Muscle layer of duodenum (tissue), 2 donors: Measurements from ENCODE around the gene MBL2.

Experiments
- H3K27ac ChIP-seq: one replicate; pipeline ENCODE4 v1.7.0; 2013; ENCODE audit warnings: mild to moderate bottlenecking, low read length
- H3K27me3 ChIP-seq: one replicate; pipeline ENCODE4 v1.7.0; 2013; ENCODE audit warnings: low read depth, mild to moderate bottlenecking, control low read depth, low read length
- H3K36me3 ChIP-seq, 2 donors: one replicate each; pipeline ENCODE4 v1.7.0; 2013; ENCODE audit warnings: low read length in 2 of 2, control low read depth in 1 of 2, mild to moderate bottlenecking in 1 of 2; ENCODE audit not compliant: insufficient read depth in 2 of 2, control insufficient read depth in 1 of 2
- H3K4me1 ChIP-seq, 2 donors: one replicate each; pipeline ENCODE4 v1.7.0; 2013; ENCODE audit warnings: low read length in 2 of 2, mild to moderate bottlenecking in 2 of 2, control low read depth in 1 of 2, moderate library complexity in 1 of 2; ENCODE audit not compliant: insufficient read depth in 2 of 2, control insufficient read depth in 1 of 2
- H3K4me3 ChIP-seq, 2 donors: one replicate each; pipeline ENCODE4 v1.7.0; 2013; ENCODE audit warnings: low read length in 2 of 2, low read depth in 1 of 2, mild to moderate bottlenecking in 1 of 2
- H3K9me3 ChIP-seq, 2 donors: one replicate each; pipeline ENCODE4 v1.7.0; 2013; ENCODE audit warnings: low read length in 2 of 2, control low read depth in 1 of 2, mild to moderate bottlenecking in 1 of 2; ENCODE audit not compliant: control insufficient read depth in 1 of 2
- donor health status: healthy.

MBL2 gene

DNA sequence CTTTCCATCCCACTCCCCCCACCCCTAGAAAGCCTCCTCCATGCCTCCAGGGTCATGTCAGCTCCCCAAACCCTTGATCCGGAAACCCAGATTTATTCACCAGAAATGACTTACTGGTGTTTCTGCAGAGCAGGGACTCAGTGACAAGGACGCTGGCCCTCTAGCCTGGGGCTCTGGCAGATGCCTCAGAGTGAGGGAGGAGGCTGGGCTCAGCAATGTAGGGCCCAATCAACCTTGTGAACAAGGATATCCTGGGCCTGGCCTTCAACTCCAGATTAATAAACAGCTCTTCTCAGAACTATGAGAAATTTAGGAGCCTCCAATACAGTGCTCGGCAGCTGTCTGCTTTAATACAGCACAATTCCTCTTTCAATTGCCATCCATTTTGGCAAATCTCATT lies at the start of gene MBL2:
Gene MBL2, minus strand, starts transcription at position 162 of the 400 bp plus-strand sequence. CDS start 1,149 bp downstream, outside the sequence.
- no peaks in the 10 kb centered on the region for H3K36me3 ChIP-seq
- H3K27ac ChIP-seq = no peak within 1 kb of the TSS
- H3K27me3 ChIP-seq = no peaks in the 10 kb centered on the region
- H3K4me3 ChIP-seq = no peak within 1 kb of the TSS
- no peaks in the 10 kb centered on the region for H3K4me1 ChIP-seq
- no peaks in the 10 kb centered on the region for H3K9me3 ChIP-seq

DNA sequence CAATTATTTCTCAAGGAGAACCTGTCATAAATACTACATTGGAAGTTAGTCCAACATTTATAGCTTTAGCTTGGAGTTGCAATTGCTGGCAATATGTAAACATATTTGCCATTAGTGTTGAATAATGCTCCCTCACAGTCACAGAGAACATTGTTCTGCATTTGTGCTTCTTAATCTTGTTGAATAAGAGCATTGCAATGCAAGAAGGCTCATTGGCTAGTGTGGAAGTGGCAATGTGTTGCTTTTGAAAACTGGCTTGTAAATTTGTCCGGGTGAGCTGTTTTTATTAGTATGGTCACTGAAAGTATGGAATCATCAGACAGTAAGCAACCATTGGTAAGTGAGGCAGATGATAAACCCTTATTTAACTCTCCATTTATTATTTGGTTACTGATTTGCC lies 47.7 kb upstream of the MBL2 start:
- Histone ChIP-seq H3K27me3 (no peaks in the 10 kb centered on the region), H3K4me1 (no peaks in the 10 kb centered on the region), H3K36me3 (no peaks in the 10 kb centered on the region), H3K4me3 (no peak overlapping the region), H3K27ac (no peak overlapping the region), H3K9me3 (no peaks in the 10 kb centered on the region)

DNA sequence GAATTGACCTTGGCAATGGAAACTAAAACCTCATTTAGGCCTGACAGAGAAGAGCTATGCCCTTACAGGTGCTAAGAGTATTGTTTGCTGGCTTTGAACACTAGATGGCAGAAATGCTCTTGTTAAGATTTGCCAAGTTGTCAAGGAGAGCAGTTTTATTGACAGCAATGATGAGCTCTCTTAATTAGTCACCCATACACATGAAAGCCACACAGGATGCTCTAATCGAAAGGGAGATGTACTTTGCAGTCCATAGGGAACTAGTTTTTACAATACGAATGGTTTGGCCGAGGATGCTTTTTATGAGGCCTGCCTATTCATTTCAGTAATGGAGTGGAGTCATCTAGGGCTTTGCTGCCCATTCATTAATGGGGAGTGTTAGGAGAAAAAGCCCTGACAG lies 45.4 kb upstream of the MBL2 start:
- no peaks in the 10 kb centered on the region for H3K27me3 ChIP-seq
- no peak overlapping the region for H3K4me3 ChIP-seq
- H3K27ac ChIP-seq = no peak overlapping the region
- H3K4me1 ChIP-seq = no peaks in the 10 kb centered on the region
- no peaks in the 10 kb centered on the region for H3K9me3 ChIP-seq
- H3K36me3 ChIP-seq = no peaks in the 10 kb centered on the region

DNA sequence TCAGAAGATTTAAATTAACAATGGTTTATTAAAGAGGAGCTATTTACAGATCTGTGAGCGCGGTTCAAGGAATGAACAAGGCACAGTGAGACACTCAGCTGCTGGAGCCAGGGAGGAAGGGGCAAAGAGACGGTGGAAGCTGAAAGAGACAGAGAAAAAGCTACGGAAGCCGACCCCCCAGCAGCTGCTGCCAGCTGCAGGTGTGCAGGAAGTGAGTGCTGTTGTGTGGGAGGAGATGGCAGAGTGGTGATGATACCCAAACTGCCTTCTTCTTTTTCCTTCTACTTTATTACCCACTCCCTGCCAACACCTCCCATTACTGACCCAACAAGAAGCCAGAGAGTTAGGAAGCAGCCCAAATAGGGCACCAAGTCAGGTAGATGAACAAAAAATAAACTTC lies 41.9 kb upstream of the MBL2 start:
- no peak overlapping the region for H3K4me3 ChIP-seq
- H3K4me1 ChIP-seq = no peaks in the 10 kb centered on the region
- H3K27me3 ChIP-seq = no peaks in the 10 kb centered on the region
- no peak overlapping the region for H3K27ac ChIP-seq
- no peaks in the 10 kb centered on the region for H3K9me3 ChIP-seq
- H3K36me3 ChIP-seq = no peaks in the 10 kb centered on the region

DNA sequence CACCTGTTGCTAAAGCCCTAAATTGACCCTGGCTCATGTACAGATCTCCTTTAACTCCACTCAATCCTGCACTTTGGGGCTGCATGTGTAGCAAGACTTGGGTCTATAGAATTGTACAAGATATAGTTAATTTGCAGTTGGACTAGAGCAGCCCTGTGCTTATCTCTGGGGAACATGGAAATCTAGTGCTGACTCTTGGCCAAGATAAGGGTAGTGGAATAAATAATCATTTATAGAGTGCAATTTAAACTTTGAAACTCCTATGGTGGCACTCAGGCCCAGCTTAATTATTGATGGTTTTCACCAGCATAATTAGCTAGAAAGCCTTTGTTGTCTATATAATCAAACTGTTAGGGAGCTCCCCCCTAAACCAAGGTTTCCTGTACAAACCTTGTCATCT lies 39.2 kb upstream of the MBL2 start:
- Histone ChIP-seq H3K27ac (no peak overlapping the region), H3K4me1 (no peaks in the 10 kb centered on the region), H3K36me3 (no peaks in the 10 kb centered on the region), H3K27me3 (no peaks in the 10 kb centered on the region), H3K9me3 (no peaks in the 10 kb centered on the region), H3K4me3 (no peak overlapping the region)

DNA sequence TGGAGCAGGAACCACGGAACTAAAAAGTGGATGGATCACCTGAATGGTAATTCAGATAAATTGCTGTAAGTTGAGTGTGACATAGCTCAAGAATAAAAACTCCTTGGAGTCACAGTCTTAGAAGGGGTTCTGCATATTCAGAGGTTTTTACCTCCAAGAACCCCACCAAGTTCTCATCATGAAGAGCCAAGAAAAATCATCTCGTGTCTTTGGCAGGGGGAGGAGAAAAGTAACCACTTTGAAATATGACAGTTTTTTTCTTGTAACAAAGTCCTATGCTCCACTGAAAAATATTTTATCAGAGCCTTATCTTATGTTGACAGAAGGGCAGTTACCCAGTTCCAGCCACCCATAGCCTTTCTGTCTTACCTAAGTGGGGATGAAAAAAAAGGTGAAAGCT lies 38.2 kb upstream of the MBL2 start:
- Histone ChIP-seq H3K27me3 (no peaks in the 10 kb centered on the region), H3K36me3 (no peaks in the 10 kb centered on the region), H3K27ac (no peak overlapping the region), H3K4me1 (no peaks in the 10 kb centered on the region), H3K9me3 (no peaks in the 10 kb centered on the region), H3K4me3 (no peak overlapping the region)

DNA sequence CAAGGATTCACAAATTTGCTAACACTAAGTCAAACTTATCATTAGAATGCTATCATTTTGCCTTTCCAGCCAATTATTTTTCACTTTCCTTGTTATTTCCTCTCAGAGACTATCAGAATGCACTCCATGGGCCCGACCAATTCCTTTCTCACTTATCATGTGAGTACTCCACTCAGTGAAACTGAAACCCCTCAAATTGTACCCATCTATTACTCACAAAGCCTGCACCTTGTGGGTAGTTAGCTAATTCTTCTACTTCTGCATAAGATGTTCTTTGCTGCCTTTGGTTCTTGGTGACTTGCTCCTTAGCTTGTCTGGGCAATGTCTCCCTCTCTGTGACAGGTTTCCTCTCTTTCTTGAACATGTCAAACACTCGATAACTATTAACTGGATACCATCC lies 35.2 kb upstream of the MBL2 start:
- Histone ChIP-seq H3K4me1 (no peaks in the 10 kb centered on the region), H3K9me3 (no peaks in the 10 kb centered on the region), H3K27me3 (no peaks in the 10 kb centered on the region), H3K27ac (no peak overlapping the region), H3K36me3 (no peaks in the 10 kb centered on the region), H3K4me3 (no peak overlapping the region)

DNA sequence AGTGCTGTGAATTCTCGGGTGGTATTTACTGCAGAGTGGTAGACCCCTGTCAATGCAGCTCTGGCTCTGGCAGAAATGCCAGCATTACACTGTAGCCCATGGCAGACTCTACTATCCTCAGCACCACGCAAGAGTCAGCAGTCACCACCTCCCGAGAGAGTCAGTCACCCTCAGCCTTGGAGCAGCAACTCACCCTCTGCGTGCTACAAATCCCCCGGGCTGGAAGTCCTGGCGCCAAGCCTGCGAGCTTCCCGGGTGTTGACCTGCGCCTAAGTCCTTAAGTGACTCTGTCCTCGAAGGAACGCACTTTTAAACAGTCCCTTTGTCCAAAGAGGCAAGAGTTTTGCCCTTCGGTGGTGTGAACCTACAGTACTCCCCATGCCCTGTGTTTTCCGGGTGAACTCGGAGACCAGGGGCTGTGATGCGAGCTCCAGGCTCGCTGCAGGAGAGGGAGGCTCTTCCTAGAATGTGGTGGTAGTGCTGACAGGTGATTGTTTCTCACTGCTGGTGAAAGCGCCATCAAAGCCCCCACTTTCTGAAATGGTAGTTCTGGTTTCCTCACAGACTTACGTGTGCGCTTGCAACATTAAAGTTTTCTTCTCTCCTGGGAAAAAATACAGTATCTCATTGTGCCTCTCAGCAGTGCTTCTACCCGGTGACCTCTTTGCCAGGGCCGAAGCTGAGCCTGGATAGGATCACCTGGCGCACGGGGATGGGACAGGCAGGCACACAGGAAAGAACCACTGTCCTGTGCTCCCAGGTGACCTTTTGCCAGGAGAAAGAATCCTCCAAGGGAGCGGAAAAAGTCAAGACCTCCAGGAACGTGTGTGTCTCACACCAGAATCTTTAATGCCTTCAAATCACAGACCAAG lies 33.1 kb upstream of the MBL2 start:
- Histone ChIP-seq H3K27me3 (no peaks in the 10 kb centered on the region), H3K4me3 (no peak overlapping the region), H3K27ac (no peak overlapping the region), H3K36me3 (no peaks in the 10 kb centered on the region), H3K9me3 (peaks cover 0 to 4% of the 10 kb centered on the region in 2 donors), H3K4me1 (no peaks in the 10 kb centered on the region)

DNA sequence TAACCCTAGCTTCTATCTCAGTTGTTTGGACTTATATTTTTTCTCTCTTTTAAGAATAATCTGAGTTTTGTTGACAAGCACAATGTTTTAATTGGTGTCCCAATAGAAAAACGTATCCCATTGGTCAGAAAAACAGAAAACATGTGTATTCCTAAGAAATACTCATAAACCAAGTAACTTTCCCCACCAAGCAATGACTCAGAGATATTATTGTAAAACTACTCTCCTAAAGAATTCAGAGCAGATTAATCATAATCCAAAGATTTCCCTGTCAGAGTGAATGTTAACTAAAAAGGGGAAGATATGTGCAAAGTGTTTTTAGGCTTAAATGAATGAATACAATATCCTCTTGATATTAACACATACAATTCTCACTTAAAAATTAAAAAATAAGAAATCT lies 29.4 kb upstream of the MBL2 start:
- H3K9me3 ChIP-seq = peaks cover 0 to 5% of the 10 kb centered on the region in 2 donors
- H3K27me3 ChIP-seq = no peaks in the 10 kb centered on the region
- no peak overlapping the region for H3K27ac ChIP-seq
- H3K4me3 ChIP-seq = no peak overlapping the region
- H3K36me3 ChIP-seq = no peaks in the 10 kb centered on the region
- H3K4me1 ChIP-seq = no peaks in the 10 kb centered on the region

DNA sequence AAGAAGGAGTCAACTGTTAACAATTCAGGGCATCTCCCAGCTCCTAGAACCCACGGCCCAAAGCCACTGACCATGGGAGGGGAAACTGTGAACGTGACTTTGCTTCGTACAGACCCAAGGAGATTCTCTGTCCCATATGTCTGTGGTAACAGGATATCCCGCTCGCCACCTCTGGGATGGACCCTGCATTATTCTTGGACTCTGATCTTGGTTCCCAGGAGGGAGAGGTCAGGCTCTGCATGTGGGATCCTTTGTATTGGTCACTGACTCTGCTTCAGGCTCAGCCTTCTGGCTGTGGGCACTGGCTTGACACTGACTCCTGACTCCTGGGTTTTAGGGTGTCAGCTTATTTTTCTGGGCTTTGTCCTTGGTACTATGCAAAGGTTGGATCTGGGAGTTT lies 13.5 kb upstream of the MBL2 start:
- Histone ChIP-seq H3K27ac (no peak overlapping the region), H3K4me3 (no peak overlapping the region), H3K27me3 (no peaks in the 10 kb centered on the region), H3K9me3 (peaks cover 0 to 4% of the 10 kb centered on the region in 2 donors), H3K36me3 (no peaks in the 10 kb centered on the region), H3K4me1 (no peaks in the 10 kb centered on the region)

DNA sequence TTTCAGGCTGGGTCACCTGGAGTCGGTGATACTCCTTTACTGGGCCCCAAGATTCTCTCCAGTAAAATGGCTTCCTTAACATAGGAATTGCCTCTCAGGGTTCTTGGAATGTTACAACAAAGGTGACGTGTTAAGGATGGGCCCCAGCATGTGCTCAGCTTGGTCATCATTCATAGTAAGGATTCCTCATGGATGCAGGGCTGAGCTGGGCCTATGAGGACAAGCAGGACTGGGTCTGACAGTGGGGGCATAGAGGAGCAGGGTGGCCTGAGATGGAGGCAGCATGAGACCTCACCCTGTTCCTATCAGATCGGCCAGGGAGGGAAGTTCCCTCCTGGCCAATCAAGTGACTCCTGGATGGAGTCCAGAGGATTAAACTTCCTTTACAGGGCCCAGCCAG lies 12.8 kb upstream of the MBL2 start:
- H3K27ac ChIP-seq = no peak overlapping the region
- no peaks in the 10 kb centered on the region for H3K36me3 ChIP-seq
- no peak overlapping the region for H3K4me3 ChIP-seq
- H3K27me3 ChIP-seq = no peaks in the 10 kb centered on the region
- peaks cover 0 to 4% of the 10 kb centered on the region in 2 donors for H3K9me3 ChIP-seq
- no peaks in the 10 kb centered on the region for H3K4me1 ChIP-seq

DNA sequence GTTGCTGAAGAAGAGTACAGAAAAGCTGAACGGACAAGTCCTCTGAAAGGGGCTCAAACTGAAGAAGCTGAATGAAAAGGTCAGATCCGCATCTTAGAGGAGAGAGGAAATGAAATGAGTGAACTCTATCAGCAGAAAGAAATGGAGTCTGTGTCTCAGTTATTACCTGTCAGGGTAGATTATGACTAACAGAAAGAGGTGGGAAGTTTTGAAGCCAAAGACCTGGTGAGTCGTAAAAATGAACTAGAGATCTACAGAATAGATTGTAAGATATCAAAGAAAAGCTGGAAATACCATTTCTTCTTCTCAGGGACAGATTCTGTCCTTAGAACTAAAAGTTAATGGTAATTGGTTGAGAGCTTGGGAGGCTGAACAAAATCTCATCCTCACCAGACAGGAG lies 11.1 kb upstream of the MBL2 start:
- Histone ChIP-seq H3K27ac (no peak overlapping the region), H3K9me3 (peaks cover 0 to 4% of the 10 kb centered on the region in 2 donors), H3K27me3 (no peaks in the 10 kb centered on the region), H3K4me1 (no peaks in the 10 kb centered on the region), H3K36me3 (no peaks in the 10 kb centered on the region), H3K4me3 (no peak overlapping the region)
